WTC11 (cell line): ENCODE results near the gene TRRAP. TPM values are rescaled to one million over a fixed set of nuclear protein-coding genes. Genes with fewer than 3 reads are reported as not detected.

ENCODE experiments used
- ATAC-seq: fragments of 200-7000 bp; cut with Tn5 transposase; 2 replicates; pipeline ENCODE4 v1.10.0; 2021; ENCODE audit warnings: mild to moderate bottlenecking, moderate library complexity
- CTCF ChIA-PET: fragments of 300-600 bp; sonication (Branson Sonifier 250); formaldehyde crosslinking; loops from one replicate; lab custom pipeline; 2021; ENCODE audit warnings: antibody characterized with exemption; lab: Charles Lee
- POLR2A ChIA-PET: fragments of 350-600 bp; sonication (Branson Sonifier 250); formaldehyde crosslinking; loops from one replicate; lab custom pipeline; 2021; ENCODE audit warnings: antibody characterized with exemption; lab: Charles Lee
- DNase-seq: peaks from one replicate; pipeline ENCODE4 v3.0.0; 2021; ENCODE audit warnings: low spot score
- H3K27ac Mint-ChIP-seq: 2 replicates; pipeline ENCODE4 v1.8.0; 2021; ENCODE audit warnings: mixed read lengths
- H3K27me3 Mint-ChIP-seq: 2 replicates; pipeline ENCODE4 v1.8.0; 2021; ENCODE audit warnings: low read depth, mild to moderate bottlenecking, moderate library complexity, mixed read lengths
- H3K36me3 Mint-ChIP-seq: 2 replicates; pipeline ENCODE4 v1.8.0; 2021; ENCODE audit warnings: mixed read lengths
- H3K4me1 Mint-ChIP-seq: 2 replicates; pipeline ENCODE4 v1.8.0; 2022; ENCODE audit warnings: mixed read lengths
- H3K4me3 Mint-ChIP-seq: 2 replicates; pipeline ENCODE4 v1.8.0; 2021; ENCODE audit warnings: mild to moderate bottlenecking, moderate library complexity, mixed read lengths
- H3K9me3 Mint-ChIP-seq: 2 replicates; pipeline ENCODE4 v1.8.0; 2021; ENCODE audit warnings: mixed read lengths
- AFF4 ChIP-seq: sonication (generic); formaldehyde crosslinking; IDR thresholded peaks from 2 replicates; pipeline ENCODE4 v1.8.1; 2023; ENCODE audit warnings: mild to moderate bottlenecking, missing genetic modification reagents, borderline replicate concordance
- MYBL2 ChIP-seq: sonication (generic); formaldehyde crosslinking; IDR thresholded peaks from 2 replicates; pipeline ENCODE4 v1.8.1; 2023; ENCODE audit warnings: mild to moderate bottlenecking, moderate library complexity, missing genetic modification reagents
- TEAD4 ChIP-seq: sonication (generic); formaldehyde crosslinking; IDR thresholded peaks from 2 replicates; pipeline ENCODE4 v1.8.0; 2022; ENCODE audit warnings: mild to moderate bottlenecking, missing genetic modification reagents
- USF2 ChIP-seq: sonication (generic); formaldehyde crosslinking; IDR thresholded peaks from 2 replicates; pipeline ENCODE4 v1.8.1; 2023; ENCODE audit warnings: mild to moderate bottlenecking, missing genetic modification reagents, moderate library complexity
- ZNF138 ChIP-seq: sonication (generic); formaldehyde crosslinking; conservative IDR thresholded peaks from 2 replicates; pipeline ENCODE4 v1.8.1; 2022; ENCODE audit warnings: mild to moderate bottlenecking, moderate library complexity, missing genetic modification reagents
- ZNF232 ChIP-seq: sonication (generic); formaldehyde crosslinking; IDR thresholded peaks from 2 replicates; pipeline ENCODE4 v1.8.0; 2022; ENCODE audit warnings: mild to moderate bottlenecking, missing genetic modification reagents
- ZNF416 ChIP-seq: fragments of 250-450 bp; sonication (Bioruptor Pico); IDR thresholded peaks from 2 replicates; pipeline ENCODE4 v1.9.0; 2021; ENCODE audit warnings: mild to moderate bottlenecking, inconsistent platforms
- ZNF671 ChIP-seq: fragments of 250-450 bp; sonication (Bioruptor Pico); IDR thresholded peaks from 2 replicates; pipeline ENCODE4 v1.8.0; 2021; ENCODE audit warnings: mild to moderate bottlenecking
- total RNA-seq: library from RNA; stranded (reverse); gene quantifications from 3 replicates; pipeline ENCODE4 v1.2.3, GENCODE V29; 2021
- TF ChIP-seq, protein P1 (sequence below): sonication (generic); formaldehyde crosslinking; IDR thresholded peaks from 2 replicates; pipeline ENCODE4 v1.8.0; 2023; ENCODE audit warnings: mild to moderate bottlenecking, missing genetic modification reagents
- TF ChIP-seq, protein P2 (sequence below): sonication (generic); formaldehyde crosslinking; IDR thresholded peaks from 2 replicates; pipeline ENCODE4 v1.8.0; 2022; ENCODE audit warnings: missing genetic modification reagents
- TF ChIP-seq, protein P3 (sequence below): fragments of 250-450 bp; sonication (Bioruptor Pico); IDR thresholded peaks from 2 replicates; pipeline ENCODE4 v1.9.0; 2021; ENCODE audit warnings: mild to moderate bottlenecking
- TF ChIP-seq, protein P4 (sequence below): sonication (generic); formaldehyde crosslinking; IDR thresholded peaks from 2 replicates; pipeline ENCODE4 v1.8.0; 2023; ENCODE audit warnings: missing genetic modification reagents
- TF ChIP-seq, protein P5 (sequence below): fragments of 250-450 bp; sonication (Bioruptor Pico); IDR thresholded peaks from 2 replicates; pipeline ENCODE4 v2.1.2; 2022; ENCODE audit warnings: mild to moderate bottlenecking, moderate library complexity

TRRAP gene
- total RNA-seq, 1 experiment from 2014 or later, result 46.5 TPM

DNA sequence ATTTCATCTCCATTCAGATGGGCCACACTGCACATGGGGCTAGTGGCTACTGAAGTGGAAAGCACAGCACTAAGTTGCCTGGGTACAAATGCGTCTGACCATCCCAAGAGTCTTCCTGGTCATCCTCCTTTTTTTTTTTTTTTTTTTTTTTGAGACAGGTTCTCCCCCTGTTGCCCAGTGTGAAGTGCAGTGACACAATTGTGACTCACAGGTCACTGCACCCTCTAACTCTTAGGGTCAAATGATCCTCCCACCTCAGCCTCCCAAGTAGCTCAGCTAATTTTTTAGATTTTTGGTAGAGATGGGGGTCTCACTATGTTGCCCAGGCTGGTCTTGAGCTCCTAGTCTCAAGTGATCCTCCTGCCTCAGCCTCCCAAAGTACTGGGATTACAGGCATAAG, 3.4 kb upstream of the TRRAP start:
- CTCF ChIA-PET, result interaction anchor here (0.8 kb wide), 1 partner anchor 129 kb away, joined by 3 read pairs; no protein-coding TSS in a partner anchor
- no peak for DNase-seq
- H3K9me3 Mint-ChIP-seq, result no peaks in the 10 kb centered on the region
- H3K27me3 Mint-ChIP-seq, result peaks cover 33% of the 10 kb centered on the region
- TF ChIP-seq ZNF232 (no peak), TEAD4 (CRISPR knock-in tag) (no peak), ZNF416 (CRISPR knock-in tag) (no peak), MYBL2 (CRISPR knock-in tag) (no peak), USF2 (CRISPR knock-in tag) (no peak), AFF4 (no peak), ZNF671 (CRISPR knock-in tag) (no peak), ZNF138 (no peak)
- TF ChIP-seq, protein P1, sequence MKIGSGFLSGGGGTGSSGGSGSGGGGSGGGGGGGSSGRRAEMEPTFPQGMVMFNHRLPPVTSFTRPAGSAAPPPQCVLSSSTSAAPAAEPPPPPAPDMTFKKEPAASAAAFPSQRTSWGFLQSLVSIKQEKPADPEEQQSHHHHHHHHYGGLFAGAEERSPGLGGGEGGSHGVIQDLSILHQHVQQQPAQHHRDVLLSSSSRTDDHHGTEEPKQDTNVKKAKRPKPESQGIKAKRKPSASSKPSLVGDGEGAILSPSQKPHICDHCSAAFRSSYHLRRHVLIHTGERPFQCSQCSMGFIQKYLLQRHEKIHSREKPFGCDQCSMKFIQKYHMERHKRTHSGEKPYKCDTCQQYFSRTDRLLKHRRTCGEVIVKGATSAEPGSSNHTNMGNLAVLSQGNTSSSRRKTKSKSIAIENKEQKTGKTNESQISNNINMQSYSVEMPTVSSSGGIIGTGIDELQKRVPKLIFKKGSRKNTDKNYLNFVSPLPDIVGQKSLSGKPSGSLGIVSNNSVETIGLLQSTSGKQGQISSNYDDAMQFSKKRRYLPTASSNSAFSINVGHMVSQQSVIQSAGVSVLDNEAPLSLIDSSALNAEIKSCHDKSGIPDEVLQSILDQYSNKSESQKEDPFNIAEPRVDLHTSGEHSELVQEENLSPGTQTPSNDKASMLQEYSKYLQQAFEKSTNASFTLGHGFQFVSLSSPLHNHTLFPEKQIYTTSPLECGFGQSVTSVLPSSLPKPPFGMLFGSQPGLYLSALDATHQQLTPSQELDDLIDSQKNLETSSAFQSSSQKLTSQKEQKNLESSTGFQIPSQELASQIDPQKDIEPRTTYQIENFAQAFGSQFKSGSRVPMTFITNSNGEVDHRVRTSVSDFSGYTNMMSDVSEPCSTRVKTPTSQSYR, result no peak
- TF ChIP-seq, protein P2, sequence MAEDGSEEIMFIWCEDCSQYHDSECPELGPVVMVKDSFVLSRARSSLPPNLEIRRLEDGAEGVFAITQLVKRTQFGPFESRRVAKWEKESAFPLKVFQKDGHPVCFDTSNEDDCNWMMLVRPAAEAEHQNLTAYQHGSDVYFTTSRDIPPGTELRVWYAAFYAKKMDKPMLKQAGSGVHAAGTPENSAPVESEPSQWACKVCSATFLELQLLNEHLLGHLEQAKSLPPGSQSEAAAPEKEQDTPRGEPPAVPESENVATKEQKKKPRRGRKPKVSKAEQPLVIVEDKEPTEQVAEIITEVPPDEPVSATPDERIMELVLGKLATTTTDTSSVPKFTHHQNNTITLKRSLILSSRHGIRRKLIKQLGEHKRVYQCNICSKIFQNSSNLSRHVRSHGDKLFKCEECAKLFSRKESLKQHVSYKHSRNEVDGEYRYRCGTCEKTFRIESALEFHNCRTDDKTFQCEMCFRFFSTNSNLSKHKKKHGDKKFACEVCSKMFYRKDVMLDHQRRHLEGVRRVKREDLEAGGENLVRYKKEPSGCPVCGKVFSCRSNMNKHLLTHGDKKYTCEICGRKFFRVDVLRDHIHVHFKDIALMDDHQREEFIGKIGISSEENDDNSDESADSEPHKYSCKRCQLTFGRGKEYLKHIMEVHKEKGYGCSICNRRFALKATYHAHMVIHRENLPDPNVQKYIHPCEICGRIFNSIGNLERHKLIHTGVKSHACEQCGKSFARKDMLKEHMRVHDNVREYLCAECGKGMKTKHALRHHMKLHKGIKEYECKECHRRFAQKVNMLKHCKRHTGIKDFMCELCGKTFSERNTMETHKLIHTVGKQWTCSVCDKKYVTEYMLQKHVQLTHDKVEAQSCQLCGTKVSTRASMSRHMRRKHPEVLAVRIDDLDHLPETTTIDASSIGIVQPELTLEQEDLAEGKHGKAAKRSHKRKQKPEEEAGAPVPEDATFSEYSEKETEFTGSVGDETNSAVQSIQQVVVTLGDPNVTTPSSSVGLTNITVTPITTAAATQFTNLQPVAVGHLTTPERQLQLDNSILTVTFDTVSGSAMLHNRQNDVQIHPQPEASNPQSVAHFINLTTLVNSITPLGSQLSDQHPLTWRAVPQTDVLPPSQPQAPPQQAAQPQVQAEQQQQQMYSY (CRISPR knock-in tag), result no peak
- TF ChIP-seq, protein P3, sequence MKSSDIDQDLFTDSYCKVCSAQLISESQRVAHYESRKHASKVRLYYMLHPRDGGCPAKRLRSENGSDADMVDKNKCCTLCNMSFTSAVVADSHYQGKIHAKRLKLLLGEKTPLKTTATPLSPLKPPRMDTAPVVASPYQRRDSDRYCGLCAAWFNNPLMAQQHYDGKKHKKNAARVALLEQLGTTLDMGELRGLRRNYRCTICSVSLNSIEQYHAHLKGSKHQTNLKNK, result no peak
- TF ChIP-seq, protein P4, sequence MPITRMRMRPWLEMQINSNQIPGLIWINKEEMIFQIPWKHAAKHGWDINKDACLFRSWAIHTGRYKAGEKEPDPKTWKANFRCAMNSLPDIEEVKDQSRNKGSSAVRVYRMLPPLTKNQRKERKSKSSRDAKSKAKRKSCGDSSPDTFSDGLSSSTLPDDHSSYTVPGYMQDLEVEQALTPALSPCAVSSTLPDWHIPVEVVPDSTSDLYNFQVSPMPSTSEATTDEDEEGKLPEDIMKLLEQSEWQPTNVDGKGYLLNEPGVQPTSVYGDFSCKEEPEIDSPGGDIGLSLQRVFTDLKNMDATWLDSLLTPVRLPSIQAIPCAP (CRISPR knock-in tag), result no peak
- TF ChIP-seq, protein P5, sequence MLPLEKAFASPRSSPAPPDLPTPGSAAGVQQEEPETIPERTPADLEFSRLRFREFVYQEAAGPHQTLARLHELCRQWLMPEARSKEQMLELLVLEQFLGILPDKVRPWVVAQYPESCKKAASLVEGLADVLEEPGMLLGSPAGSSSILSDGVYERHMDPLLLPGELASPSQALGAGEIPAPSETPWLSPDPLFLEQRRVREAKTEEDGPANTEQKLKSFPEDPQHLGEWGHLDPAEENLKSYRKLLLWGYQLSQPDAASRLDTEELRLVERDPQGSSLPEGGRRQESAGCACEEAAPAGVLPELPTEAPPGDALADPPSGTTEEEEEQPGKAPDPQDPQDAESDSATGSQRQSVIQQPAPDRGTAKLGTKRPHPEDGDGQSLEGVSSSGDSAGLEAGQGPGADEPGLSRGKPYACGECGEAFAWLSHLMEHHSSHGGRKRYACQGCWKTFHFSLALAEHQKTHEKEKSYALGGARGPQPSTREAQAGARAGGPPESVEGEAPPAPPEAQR (CRISPR knock-in tag), result no peak
- TF ChIP-seq, all 79 proteins: peak for 0
- Mint-ChIP-seq H3K4me1 (peaks cover 12% of the 10 kb centered on the region), H3K27ac (no peak overlapping the region), H3K4me3 (no peak overlapping the region), H3K36me3 (no peaks in the 10 kb centered on the region)
- no peak for ATAC-seq
- POLR2A ChIA-PET, result interaction anchor here (0.7 kb wide), 1 partner anchor 246 kb away, joined by 3 read pairs; no protein-coding TSS in a partner anchor
